HG03520 (cell line): ENCODE data around the gene LRRC63.
"Not testable (repeated sequence)": the region's sequence is repeated elsewhere in the genome, so short reads cannot be mapped to it uniquely, and the experiment has no call there.

ENCODE experiments used
- ATAC-seq: cut with Tn5 transposase; IDR thresholded peaks from one replicate; pipeline ENCODE4 v1.9.1; 2021; ENCODE audit warnings: mild to moderate bottlenecking, moderate library complexity; ENCODE audit not compliant: unreplicated experiment

The LRRC63 gene

DNA sequence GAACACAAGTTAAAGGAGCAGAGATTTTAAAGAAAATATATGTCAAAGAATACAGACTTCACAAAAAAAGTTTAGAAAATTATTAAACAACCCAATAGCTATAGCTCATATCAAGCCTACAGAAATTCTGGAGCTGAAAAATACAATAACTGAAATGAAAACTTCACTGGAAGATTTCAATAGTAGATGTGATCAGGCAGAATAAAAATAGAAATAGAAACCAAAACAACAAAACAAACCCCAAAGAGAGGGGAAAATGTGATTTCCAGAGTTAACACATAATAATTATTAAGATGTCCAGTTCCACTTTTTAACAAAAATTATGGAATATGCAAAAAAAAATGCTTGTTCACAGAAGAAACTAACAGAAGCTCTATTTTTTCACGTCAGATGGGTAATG lies 23.6 kb downstream of the LRRC63 start:
- ATAC-seq, result no peak

DNA sequence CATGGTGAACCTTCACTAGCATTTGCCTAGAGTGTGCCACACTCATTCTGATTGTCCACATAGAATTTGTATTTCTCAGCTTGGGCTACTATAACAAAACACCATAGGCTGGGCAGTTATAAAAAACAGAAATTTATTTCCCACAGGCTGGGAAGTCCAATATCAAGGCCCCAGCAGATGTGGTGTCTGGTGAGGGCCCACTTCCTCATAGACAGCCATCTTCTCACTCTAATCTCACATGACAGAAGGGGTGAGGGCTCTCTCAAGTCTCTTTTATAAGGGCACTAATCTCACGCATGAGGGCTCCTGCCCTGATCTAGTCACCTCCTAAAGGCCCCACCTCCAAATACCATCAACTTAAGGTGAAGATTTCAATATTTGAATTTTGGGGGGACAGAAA lies 53.6 kb downstream of the LRRC63 start:
- no peak for ATAC-seq

GRCh38 chr13:46267166-46267565 lies 55.4 kb downstream of the LRRC63 start:
- no peak for ATAC-seq

GRCh38 chr13:46270416-46270815 lies 58.7 kb downstream of the LRRC63 start:
- no peak for ATAC-seq

DNA sequence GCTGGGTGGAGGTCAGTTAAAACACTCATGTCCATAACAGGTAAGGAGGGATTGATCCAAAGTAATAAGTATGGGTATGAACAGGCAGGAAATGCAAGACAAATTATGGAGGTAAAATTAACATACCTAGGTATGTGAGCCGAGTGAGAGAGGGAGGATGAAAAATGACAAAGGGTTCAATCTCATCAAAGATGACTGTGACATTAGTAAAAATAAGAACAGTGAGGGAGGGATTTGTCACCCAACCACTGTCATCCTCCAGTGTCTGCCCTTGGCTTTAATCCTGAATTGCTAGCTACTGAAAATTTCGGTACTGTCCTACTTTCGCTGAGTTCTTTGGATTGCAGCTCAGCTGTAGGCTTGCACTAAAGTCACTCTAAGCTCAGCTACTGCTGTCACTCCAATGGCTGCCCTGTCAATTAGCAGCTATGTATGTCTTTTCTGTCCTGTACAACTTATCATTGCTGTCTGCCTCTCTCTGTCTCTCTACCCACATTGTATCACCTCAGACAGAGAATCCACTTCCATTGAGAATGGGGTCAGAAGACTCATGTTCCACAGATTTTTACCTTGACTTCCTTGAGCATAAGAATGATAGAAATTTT lies 62.5 kb downstream of the LRRC63 start:
- no peak for ATAC-seq

DNA sequence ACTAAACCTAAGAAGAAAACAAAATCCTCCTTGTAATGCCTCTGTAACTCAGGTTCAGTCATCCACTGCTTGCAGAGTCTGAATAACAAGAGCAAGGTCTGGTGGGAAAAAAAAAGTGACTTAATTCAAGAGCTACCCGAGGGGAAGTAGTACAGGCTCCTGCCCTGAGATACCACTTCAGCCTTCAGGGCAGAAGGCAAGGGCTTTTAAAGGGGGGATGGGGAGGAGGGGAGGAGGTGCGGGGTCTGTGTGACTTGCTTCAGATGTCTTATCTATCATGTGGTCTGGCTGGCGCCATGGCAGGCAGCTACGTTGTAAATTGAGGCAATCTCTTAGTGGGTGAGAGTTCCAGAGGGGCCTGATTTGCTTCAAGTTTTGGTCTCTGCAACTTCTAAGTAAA lies 66.7 kb downstream of the LRRC63 start:
- ATAC-seq, result no peak

DNA sequence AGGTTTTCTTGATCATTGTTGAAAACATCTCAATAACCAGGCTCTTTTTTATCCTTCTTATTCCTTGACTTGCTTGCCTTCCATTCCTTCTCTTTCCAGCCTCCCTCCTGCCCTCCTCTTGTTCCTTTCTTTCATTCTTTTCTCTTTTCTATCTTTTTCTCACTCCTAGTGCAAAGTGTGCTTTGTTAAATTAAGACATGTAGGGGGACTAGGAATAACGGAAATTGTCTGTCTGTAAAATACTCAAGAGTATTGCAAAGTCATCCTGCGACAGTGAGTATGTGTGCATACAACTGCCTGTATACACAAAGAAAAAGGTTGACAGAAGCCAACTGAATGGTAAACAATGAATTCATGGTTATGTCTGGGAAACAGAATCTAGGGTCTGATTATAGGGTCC lies 70.1 kb downstream of the LRRC63 start:
- ATAC-seq, result no peak

- ATAC-seq, result not testable (repeated sequence)
Measured at GRCh38 chr13:46283912-46284824, 72.4 kb downstream of the LRRC63 start.

- no peak for ATAC-seq
Measured at GRCh38 chr13:46286972-46287371, 75.2 kb downstream of the LRRC63 start.

GRCh38 chr13:46288570-46289259 lies 77.0 kb downstream of the LRRC63 start:
- ATAC-seq, result no peak

DNA sequence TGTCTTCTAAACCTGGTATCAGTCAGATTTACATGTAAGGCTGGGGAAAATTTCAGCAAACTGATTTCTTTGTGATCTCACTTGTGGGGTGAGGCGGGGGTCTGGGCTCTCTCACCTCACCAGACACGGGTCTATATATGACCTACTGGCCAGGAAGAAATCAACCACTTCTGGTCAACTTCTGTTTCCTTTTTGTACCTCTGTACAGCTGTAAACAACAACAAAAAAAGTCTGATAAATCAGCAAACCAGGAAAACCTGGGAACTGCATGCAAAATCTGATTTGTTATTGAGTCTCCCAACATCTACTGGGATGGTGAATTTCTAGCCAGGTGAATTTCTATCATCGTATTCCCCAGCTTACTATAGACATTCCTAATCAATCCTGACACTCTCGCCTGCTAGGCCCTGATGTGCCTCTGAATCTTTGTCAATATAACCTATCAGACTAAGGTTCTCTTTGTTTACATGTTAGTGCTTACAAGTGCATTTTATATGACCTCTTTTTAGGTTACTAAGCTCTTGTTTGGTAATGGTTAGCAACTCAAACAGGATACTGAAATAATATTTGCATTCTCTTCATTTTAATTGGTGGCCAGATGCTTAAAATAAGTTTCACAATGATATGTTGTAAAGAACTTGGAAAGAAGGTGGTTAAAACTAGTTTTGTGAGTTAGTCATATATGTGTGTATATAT lies 77.7 kb downstream of the LRRC63 start:
- no peak for ATAC-seq

DNA sequence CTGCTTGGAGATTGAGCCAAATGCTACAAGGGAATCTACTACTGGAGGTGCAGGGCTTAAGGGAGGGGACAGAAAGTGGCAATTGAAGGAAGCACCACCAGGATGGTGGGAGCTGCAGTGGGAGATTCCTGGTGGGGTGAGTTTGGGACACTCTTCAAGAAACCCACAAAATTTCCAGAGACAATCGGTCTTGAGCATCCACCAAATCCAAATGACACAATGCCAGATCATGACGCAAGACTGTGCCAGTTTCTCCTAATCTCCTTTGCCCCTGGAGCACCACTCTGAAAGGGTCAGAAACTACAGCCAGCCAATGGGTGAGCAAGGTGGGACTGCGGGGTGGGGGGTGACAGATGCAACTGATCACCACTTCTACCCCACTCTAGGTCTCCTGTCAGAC lies 78.7 kb downstream of the LRRC63 start:
- ATAC-seq, result no peak

GRCh38 chr13:46293436-46293835 lies 81.7 kb downstream of the LRRC63 start:
- ATAC-seq, result no peak

GRCh38 chr13:46295491-46296114 lies 83.9 kb downstream of the LRRC63 start:
- no peak for ATAC-seq

- no peak for ATAC-seq
Measured at GRCh38 chr13:46296115-46296822, 84.5 kb downstream of the LRRC63 start.

GRCh38 chr13:46296921-46297320 lies 85.2 kb downstream of the LRRC63 start:
- no peak for ATAC-seq

DNA sequence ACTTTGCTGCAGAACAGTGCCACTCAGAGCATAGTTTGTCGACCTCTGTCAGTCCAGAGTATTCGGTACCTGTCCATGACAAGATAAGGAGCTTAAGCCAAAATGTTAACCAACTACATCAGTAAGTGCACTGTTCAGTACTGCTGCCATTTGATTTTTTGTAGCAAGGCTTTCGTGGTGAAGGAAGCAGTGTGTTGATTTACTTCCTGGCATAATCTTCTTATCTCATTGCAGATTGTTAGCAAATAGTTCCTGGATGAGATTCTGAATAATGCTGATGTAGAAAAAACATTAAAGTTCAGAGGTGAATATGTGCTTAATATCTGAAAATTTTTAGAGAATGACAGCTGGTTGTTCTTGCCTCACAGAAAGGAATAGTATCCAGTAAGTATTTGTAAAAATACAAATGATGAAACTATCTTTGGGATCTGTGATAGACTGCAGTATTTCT lies 85.7 kb downstream of the LRRC63 start:
- ATAC-seq, result no peak

DNA sequence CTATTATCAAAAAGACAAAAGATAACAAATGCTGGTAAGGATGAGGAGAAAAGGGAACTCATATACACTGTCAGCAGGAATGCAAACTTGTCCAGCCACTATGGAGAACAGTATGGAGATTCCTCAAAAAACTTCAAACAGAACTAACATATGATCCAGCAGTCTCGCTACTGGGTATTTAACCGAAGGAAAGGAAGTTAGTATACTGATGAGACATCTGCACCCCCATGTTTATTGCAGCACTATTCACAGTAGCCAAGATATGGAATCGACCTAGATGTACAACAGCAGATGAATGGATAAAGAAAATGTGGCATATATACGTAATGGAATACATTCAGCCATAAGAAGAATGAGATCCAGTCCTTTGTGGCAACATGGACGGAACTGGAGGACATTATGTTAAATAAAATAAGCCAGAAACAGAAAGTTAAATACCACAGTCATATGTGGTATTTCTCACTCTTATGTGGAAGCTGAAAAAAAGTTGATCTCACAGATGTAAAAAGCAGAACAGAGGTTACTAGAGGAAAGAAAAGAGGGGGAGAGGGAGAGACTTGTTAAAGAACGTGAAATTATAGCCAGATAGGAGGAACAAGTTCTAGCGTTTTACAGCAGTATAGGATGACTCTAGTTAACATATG lies 92.1 kb downstream of the LRRC63 start:
- no peak for ATAC-seq

DNA sequence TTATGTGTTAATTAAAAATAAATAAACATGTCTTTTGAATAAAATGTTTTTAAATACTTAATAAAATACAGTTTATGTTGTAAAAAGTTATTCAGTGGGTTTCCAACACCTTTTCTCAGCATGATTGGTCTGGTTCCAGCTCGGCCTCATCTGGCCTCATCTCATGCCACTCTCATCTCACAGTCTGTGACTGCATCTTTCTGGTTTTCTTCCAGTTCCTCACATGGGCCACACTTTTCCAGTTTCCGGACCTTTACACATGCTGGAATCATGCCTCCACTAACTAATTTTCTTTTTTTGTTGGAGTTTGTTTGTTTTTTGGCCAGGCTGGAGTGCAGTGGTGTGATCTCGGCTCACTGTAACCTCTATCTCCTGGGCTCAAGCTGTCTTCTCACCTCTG lies 92.8 kb downstream of the LRRC63 start:
- no peak for ATAC-seq

DNA sequence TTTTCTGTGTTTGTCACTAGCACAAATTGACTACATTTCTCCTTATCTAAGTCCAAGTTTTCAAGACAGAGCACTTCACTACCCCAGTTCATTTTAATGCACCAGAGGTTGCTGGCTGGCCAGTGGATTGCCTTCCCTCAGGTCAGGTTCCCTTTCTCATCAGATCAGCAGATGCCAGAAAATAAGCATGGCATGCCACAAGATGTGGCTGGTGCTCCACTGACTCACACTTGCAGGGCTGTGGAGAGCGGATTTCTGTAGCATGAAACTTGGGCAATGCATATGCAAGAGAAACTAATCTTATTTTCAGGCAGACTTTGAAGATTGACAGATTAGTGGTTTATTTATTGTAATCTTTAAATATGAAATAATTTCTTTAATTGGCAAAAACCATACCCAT lies 95.8 kb downstream of the LRRC63 start:
- ATAC-seq, result no peak
